GM12865 (cell line): ENCODE data around the gene EPHA2.

Source experiments
- DNase-seq: peaks from one replicate; pipeline ENCODE4 v3.0.0; 2010; ENCODE audit warnings: low read depth
- H3K4me3 ChIP-seq: 2 replicates; pipeline ENCODE4 v1.5.1; 2011; ENCODE audit warnings: mild to moderate bottlenecking, low read depth, low read length, control low read depth
- CTCF ChIP-seq: IDR thresholded peaks from 2 replicates; pipeline ENCODE4 v1.5.1; 2011; ENCODE audit warnings: low read length, control low read depth, low read depth, inconsistent platforms; ENCODE audit not compliant: insufficient read depth; ENCODE audit errors: missing control alignments

EPHA2 gene

DNA sequence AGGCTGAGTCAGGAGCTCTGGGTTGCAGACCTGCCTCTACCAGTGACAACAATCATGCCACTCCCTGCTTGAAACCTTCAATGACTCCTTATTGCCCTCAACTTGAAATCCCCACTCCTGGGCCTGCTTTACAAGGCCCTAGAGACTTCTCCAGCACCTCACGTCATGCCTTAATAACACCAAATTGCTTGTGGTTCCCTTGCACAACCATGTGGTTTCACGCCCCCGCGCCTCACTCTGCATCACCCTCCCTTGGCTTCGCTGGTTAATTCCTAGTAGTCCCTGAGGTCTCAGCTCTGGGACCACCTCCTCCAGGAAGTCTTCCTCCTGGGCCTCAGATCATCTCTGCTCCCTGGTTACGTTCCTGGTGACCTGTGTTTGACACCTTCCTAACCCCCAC is 33.0 kb downstream of the EPHA2 start:
- peak; percentile 42 for DNase-seq
- H3K4me3 ChIP-seq = no peak overlapping the region
- no peak for TF ChIP-seq CTCF

DNA sequence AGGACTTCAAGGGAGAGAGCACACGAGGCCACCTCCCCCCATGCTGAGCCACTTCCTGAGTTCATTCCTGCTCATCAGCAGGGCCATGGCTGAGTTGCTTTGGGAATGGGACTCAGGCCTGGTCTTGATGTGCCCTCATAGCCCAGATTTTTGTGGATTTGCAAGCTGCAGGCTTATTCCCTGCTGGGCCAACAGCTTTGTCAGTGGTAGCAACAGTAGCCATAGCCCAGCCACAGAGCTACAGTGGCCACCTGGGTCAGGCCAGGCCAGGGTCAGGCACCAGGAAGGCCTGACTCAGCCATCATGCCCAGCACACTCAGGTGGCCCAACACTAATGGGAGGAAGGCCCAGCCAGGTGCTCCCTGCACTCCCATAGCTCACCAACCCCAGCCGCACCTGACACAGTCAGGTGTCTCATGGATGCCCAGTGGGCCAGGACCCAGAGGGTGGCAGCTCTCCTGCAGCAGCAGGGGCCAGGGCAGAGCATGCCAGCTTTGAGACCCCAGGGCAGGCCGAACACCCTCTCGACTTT is 33.5 kb downstream of the EPHA2 start:
- no peak overlapping the region for H3K4me3 ChIP-seq
- DNase-seq = no peak
- no peak for TF ChIP-seq CTCF

GRCh38 chr1:16120940-16121410 is 34.9 kb downstream of the EPHA2 start:
- H3K4me3 ChIP-seq = no peak overlapping the region
- no peak for TF ChIP-seq CTCF
- no peak for DNase-seq

DNA sequence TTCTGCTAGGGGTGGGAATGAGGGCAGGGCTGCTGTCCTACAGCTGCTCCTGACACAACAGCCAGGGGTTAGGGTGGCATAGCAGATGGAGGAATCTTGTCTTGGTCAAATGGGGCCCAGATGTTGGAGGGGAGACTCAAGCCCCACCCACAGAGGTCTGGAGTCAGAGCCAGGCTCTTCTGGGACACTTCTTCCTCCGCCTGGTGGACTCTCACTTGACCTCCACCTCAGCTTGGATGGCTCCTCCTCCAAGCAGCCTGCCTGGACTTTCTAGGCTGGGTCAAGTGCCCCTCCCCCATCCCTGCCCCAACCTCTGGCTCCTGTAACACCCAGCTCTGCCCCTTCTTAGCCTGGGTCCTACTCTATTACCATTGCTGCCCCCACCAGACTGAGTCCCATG is 35.5 kb downstream of the EPHA2 start:
- no peak for TF ChIP-seq CTCF
- H3K4me3 ChIP-seq = no peak overlapping the region
- no peak for DNase-seq

GRCh38 chr1:16119926-16120325 is 35.9 kb downstream of the EPHA2 start:
- TF ChIP-seq CTCF = no peak
- DNase-seq = no peak
- no peak overlapping the region for H3K4me3 ChIP-seq

- no peak for TF ChIP-seq CTCF
- DNase-seq = no peak
These were observed 36.4 kb downstream of the EPHA2 start for GRCh38 chr1:16119504-16119903.

DNA sequence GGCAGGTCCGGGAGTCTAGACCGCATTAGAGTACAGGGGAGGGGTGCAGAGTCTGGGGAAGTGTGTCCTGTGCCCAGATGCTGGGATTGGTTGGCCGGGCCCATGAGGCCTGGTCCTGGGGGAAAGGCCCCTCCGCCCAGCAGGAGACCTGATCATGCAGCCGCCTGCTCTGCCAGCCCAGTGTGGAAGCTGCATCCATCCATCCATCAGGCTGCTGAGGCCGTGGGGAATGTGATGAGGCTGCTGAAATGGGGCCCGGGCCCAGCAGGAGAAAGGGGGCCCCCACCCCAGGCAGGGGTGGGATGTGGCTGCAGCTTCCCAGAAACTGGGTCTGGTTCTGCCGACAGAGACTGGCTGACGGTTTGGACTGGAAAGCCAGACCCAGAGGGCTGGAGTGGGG is 37.2 kb downstream of the EPHA2 start:
- no peak for DNase-seq
- no peak overlapping the region for H3K4me3 ChIP-seq
- no peak for TF ChIP-seq CTCF

More at GRCh38 chr1:16119504-16119903, 36.4 kb downstream of the EPHA2 start:
- H3K4me3 ChIP-seq = no peak overlapping the region
